KOPT-K1 (cell line): Measurements from ENCODE around the gene SKP1.
"Not testable (repeated sequence)": the region's sequence is repeated elsewhere in the genome, so short reads cannot be mapped to it uniquely, and the experiment has no call there.

ENCODE experiments used
- H3K27ac ChIP-seq: fragments of 200-600 bp; sonication (generic); 2 replicates; pipeline ENCODE4 v1.5.1; 2016; ENCODE audit warnings: antibody characterized with exemption, mild to moderate bottlenecking, low read depth, low read length; ENCODE audit not compliant: poor library complexity, severe bottlenecking
- H3K36me3 ChIP-seq: fragments of 200-600 bp; sonication (generic); 2 replicates; pipeline ENCODE4 v1.5.1; 2017; ENCODE audit warnings: antibody characterized with exemption, mild to moderate bottlenecking, low read length, moderate library complexity; ENCODE audit not compliant: insufficient read depth
- H3K9me3 ChIP-seq: fragments of 200-600 bp; sonication (generic); 2 replicates; pipeline ENCODE4 v1.5.1; 2017; ENCODE audit warnings: antibody characterized with exemption, low read length, mild to moderate bottlenecking; ENCODE audit not compliant: insufficient read depth, poor library complexity, severe bottlenecking

SKP1 gene

DNA sequence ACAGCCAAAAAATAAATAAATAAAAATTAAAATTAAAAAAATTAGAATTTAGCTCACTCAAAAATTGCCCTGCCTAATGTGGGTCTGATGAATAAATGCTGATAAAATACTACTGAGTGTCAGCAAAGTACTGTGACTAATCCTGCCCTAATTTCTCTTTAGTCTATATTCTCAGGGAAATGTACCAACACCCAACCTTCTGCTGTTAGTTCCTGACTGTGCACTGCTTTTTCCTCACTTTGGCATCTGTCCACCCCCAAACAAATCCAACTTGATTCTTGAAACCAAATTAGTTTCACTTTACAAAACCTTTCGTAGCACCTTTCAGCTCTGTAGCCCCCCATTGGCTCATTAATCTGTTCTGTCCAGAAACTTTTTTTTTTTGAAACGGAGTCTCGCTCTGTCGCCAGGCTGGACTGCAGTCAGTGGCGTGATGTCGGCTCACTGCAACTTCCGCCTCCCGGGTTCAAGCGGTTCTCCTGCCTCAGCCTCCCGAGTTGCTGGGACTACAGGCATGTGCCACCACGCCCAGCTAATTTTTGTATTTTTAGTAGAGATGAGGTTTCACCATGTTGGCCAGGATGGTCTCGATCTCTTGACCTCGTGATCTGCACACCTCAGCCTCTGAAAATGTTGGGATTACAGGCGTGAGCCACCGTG, 24.4 kb downstream of the SKP1 start:
- H3K36me3 ChIP-seq, result peaks cover 99% of the 10 kb centered on the region
- not testable (repeated sequence) for H3K9me3 ChIP-seq, H3K27ac ChIP-seq

DNA sequence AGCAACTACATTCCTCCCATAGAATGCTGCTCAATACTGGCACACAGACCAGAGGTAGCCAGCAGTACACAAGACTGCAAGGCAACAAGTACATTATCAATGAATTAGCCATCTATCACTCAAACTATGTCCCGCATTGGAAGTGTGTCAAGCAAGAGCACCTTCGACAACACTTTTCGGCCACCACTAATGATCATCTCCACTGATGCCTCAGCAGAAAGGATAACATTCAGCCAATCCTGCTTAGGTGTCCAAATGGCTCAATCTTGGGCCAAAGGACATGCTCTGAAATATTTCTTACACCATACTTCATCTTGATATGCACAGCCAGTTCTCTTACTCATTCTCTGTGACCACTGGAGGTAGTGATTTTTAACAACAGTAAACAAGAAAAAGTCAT, 25.0 kb downstream of the SKP1 start:
- Histone ChIP-seq H3K27ac (no peak overlapping the region), H3K36me3 (peaks cover 100% of the 10 kb centered on the region), H3K9me3 (no peaks in the 10 kb centered on the region)

DNA sequence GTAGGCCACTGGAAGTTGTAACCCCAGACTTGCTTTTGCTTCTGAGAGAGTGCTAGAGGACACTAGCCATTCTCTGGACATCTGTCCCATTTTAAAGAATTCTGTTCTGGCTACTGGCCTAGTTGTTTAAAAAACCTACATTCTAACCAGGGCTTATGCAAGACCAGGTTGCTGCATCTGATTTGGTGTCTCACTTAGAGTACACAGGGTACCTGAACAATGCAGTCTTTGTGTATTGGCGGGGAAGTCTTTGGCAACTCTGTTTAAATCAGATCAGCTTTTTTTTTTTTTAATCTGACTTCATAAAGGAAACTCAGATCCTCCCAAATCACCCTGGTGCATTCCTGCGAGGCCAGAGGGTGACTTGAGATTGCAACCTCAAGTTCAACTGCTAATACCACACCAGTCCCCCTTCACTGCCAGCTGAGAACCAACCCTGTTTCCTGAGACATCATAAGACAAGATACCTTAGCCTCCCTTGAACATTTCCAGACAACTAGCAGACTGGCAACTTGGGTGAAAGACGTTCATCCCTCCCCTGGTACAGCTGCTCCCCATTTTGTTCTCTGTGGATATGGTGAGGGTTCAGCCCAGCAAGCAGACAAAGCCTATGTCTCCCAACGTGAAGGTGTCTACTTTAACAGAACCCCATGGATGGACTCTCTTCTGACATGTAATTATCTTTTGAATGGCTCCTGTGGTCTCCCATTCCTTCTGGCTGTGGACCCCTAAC, 27.0 kb downstream of the SKP1 start:
- Histone ChIP-seq H3K27ac (peak overlapping the region; percentile 38), H3K9me3 (no peaks in the 10 kb centered on the region), H3K36me3 (peaks cover 100% of the 10 kb centered on the region)

DNA sequence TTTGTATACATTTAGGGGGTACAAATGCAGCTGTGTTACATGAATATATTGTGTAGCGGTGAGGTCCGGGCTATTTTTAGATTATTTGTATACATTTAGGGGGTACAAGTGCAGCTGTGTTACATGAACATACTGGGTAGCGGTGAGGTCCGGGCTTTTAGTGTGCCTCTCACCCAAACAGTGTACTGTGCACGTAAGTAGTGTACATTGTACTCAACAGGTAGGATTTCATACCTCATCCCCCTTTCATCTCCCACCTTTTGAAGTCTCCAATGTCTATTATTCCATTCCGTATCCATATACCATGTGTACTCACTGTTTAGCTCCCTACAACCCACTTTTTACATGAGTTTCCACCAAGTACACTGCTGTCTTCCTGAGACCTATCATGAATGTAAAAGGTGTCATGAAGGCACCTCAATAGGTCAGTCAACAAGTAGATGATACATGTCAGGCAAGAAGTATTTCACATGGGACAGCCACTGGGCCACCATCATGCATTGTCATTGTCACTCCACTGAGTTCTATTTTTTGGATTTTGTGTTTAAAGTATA, 27.7 kb downstream of the SKP1 start:
- Histone ChIP-seq H3K27ac (peak overlapping the region; percentile 38), H3K9me3 (no peaks in the 10 kb centered on the region), H3K36me3 (peaks cover 100% of the 10 kb centered on the region)

DNA sequence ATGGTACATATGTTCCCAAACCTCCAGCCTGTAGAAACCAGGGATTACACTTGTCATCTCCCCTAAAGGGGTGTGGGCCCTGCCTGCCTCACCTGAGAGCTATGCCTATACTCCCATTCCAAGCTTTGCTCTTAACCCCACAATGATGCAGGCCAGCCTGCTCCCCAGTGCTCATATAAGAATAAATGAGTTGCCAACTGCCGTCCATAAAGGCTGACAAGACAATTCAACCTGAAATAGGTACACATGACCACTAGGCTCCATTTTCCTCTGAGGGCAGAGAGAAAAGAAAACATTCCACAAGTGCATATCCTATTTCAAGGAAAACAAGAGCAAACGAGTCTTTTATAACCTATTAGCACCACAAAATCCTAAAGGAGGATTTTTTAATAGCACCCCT, 28.4 kb downstream of the SKP1 start:
- H3K9me3 ChIP-seq, result no peaks in the 10 kb centered on the region
- H3K36me3 ChIP-seq, result peaks cover 100% of the 10 kb centered on the region

DNA sequence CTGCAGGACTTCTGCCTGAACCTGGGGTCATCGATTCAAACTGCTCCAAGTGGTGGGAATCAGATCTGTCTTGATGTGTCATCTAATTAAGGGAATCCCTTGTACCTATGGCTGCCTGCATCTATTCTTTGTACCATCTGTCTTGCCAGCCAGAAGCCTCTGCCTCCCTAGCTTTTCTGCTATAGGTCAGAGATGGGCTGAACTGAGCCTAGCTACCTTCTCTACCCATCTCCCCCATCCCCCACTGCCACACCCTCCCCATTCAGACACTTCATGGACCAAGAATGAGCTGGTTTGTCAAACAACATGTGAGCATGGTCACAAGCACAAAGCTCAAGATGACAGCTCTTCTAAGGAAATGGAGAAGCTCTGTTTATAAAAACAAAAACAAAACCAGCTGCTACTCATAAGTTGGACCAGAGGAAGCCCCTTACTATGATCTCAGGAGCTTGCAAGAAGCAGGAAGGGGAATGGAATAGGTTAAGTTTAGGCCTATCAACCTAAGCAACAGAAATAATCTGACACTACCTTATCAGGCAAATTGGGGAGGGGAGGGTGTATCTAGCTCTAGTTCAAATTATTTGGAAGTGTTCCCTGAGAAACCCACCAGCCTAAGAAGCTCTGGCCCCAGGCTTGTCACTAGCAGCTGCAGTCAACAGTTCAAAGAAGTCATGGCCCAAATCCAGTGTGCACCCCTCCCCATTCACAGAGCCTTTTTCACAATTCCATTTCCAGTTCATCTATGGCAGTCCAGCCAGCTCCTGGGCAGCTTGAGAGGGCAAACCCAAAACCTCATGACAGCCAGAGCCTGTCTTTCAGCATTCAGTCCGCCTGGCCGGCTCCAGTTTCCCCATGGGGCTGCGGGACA, 29.9 kb downstream of the SKP1 start:
- Histone ChIP-seq H3K9me3 (no peaks in the 10 kb centered on the region), H3K36me3 (peaks cover 100% of the 10 kb centered on the region), H3K27ac (no peak overlapping the region)

More for the DNA sequence above, 28.4 kb downstream of the SKP1 start:
- no peak overlapping the region for H3K27ac ChIP-seq

DNA sequence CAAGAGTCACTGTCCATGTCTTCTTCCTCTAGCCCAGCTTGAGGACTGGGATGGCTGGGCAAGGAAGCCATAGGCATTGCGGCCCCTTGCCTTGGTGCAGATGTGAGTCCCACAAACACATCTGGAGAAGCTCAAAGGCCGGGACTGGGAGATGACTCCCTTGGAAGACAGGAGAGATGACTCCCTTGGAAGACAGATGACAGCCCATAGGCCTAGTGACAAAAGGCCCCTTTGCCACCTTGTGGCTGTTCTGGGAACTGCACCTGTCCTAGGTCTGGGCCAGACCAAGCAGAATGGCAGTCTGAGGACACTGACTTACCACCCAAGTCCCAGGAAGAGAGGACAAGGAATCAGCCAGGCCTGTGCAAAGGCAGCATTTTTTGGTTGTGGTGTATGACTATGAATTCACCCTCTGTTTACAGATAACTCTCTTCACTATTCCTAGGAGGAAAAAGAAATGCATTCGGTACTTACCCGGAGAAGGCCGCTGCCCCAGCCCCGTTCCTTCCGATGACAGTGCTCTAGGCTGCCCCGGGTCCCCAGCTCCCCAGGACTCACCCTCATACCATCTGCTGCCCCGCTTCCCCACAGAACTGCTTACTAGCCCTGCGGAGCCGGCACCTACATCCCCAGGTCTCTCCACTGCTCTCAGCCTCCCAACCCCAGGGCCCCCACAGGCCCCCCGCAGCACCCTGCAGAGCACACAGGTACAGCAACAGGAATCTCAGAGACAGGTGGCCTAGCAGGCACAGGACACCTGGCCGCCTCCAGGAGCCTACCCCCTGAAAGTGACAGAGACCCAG, 30.8 kb downstream of the SKP1 start:
- Histone ChIP-seq H3K9me3 (no peaks in the 10 kb centered on the region), H3K27ac (peak overlapping the region; percentile 37), H3K36me3 (peaks cover 100% of the 10 kb centered on the region)

DNA sequence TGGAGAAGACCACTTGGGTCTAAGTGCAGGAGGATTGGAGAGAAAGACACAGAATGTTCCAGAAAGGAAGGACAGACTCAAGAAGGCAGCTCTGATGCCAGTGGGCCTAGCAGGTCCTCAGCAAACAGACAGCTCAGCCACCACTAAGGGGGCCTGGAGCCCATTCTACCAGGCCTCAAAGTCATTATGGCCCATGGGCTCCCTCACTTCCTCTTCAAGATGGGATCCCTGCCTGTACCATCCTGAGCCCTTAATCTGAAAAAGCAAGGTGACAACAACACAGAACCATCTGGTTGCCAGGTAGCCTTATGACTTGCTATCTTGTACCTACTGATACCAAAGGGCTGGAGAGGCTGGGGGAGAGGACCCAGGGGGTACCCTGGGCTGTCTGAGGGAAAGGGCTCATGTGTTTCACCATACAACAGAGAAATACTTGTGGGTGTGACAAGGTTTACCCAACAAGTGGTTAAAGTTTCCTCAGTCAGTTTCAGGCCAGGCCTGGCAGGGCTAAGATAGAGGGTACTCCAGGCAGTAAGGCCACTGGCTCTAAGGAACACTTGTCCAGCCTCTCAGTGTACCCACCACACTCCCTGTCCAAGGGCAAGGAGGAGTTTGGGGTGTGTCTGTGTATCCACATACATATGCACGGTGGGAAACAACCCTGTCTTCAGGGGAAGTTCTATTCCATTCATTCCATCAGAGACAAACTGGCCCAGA, 31.6 kb downstream of the SKP1 start:
- H3K27ac ChIP-seq, result peak overlapping the region; percentile 37
- H3K9me3 ChIP-seq, result no peaks in the 10 kb centered on the region
- H3K36me3 ChIP-seq, result peaks cover 100% of the 10 kb centered on the region

DNA sequence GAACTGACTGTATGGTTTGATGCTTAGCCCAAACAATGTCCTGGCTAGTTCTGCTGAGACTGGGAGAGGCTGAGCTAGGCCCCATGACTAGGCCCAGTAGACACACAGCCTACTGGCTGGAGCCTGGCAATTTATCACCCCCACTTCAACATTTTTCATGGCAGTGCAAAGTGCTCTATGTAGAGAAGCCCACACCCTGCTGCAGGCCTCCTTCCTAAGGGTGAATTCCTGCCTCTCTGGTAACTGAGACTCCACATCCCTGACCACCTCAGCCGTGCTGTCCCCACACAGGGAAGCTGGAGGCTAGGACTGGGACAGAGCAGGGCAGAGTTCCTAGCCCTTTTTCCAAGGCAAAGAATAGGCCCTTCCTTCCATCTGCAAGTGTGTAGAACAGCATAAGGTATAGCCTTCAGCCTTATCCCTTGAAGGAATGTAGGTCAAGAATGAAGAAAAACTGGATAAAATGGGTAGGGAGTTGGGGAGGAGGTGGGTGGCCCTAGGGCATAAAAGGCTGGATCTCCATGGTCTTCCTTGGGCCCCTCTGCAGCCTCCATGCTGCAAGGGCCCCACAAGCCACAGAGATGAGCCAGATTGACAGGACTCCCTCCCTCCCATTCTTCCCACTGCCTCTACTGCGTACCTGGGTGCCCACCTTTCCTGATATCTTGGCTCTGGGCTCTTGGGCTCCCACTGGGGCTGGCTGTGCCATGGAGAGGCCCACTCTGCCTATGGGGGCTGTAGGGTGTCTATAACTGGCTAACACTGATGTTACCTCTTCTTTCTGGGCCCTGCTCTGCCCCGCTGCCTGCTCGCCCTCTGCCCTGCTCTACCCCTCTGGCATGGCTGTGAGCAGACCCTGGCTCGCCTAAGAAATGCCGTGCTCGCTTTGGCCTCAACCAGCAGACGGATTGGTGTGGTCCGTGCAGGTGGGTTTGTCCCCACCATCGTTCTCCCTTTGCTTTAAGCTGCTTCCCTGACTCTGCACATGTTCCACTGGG, 32.5 kb downstream of the SKP1 start:
- Histone ChIP-seq H3K27ac (peak overlapping the region; percentile 37), H3K36me3 (peaks cover 100% of the 10 kb centered on the region), H3K9me3 (no peaks in the 10 kb centered on the region)

DNA sequence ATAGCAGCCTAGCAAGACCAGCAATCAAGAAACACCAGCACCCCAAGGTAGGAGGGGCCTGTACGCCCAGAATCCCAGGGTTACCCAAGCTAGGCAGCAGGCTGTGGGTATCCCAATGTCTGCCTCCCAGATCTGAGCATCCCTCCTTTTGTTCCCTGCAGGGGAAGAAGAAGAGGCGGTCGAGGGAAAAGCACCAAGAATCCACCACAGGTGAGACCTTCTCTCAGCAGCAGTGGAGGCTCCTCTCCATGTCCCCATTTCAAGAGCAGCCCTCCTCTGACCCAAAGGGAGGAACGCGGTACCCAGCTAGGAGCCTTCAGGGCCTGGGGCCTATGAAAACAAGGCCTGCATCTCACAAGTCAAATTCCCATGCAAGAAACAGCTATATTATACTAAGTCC, 33.3 kb downstream of the SKP1 start:
- H3K36me3 ChIP-seq, result peaks cover 100% of the 10 kb centered on the region
- peak overlapping the region; percentile 37 for H3K27ac ChIP-seq
- no peaks in the 10 kb centered on the region for H3K9me3 ChIP-seq

DNA sequence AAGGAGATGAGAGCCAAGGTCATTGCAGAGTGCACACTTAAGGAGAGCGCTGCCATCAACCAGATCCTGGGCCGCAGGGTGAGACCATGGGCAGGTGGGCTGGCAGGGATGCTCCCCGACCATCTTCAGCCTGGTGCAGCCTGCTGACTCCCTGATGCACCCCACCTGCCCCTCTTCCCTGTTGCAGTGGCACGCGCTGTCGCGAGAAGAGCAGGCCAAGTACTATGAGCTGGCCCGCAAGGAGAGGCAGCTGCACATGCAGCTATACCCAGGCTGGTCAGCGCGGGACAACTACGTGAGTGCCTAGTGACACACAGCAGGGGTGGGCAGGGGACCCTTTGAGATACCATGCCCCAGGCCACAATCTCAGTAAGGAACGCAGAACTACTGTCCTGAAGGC, 33.9 kb downstream of the SKP1 start:
- Histone ChIP-seq H3K27ac (peak overlapping the region; percentile 37), H3K36me3 (peaks cover 100% of the 10 kb centered on the region), H3K9me3 (no peaks in the 10 kb centered on the region)

DNA sequence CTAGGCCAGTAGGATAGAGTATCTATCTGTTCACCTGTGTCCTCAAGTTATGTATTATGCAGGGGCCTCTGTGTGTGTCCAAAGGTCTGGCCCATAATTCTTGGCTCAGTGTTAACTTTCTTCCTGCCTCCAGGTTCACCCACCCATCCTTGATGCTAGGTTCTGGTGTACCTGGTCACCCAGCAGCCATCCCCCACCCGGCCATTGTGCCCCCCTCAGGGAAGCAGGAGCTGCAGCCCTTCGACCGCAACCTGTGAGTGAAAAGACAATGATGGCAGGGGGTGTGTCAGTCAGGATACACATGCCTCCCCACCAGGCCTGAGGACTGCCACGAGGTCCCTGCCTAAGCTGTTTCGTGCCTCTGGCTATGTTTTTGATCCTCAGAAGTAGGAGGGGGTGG, 34.7 kb downstream of the SKP1 start:
- peaks cover 99% of the 10 kb centered on the region for H3K36me3 ChIP-seq
- H3K27ac ChIP-seq, result peak overlapping the region; percentile 92
- H3K9me3 ChIP-seq, result no peaks in the 10 kb centered on the region
